Measurements from ENCODE around the gene RAB5IF. TPM values are rescaled to one million over a fixed set of nuclear protein-coding genes. Genes with fewer than 3 reads are reported as not detected.

The RAB5IF gene
- total and polyA plus RNA-seq, 2 of the 13 experiments (the other 11 are each of a cell fraction or from before 2014, with no cell fraction given) = 261 to 305 TPM

DNA sequence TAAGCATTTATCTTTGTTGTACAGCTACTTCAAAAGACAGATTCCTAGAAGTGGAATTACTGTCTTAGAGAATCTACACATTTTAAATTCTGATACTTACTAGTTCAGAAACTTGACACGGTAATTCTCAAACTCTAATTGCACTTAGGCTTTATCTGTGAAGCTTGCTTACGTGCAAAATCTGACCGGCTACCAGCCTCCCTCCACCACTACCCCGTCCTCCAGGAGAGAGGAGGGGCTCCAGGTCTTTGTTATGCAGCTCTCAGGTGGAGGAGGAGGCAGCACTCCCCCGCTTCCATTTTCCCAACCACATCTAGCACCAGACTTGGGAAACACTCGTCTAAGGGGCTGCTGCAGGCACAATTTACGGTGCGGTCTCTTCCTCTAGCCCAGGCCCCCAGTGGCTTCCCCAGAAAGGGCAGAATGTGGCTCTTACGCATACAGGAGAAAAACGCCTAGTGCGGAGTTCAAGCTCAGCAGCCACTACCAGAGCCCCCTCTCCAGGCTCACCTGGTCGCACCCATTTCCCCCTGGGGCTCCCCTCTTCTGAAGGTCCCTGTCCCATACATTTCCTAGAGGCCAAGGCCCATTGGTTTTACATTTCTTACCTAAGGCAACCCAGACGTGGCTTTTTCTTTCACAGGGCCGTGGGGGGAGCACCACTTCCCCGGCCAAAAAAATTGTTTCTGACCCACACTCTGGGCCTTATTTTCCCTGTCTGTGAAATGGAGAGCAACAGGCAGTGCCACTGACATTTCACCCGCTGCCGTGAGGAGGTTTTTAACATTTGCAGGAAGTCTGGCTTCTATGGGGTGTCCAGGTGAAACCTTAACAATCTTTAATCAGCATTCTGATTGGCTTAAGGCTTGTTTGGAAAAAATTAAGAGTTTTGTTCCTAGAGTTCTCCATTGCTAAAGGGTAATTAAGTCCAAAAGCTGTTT is 33.7 kb upstream of the RAB5IF start (continued):
- TF ChIP-seq, protein P1, sequence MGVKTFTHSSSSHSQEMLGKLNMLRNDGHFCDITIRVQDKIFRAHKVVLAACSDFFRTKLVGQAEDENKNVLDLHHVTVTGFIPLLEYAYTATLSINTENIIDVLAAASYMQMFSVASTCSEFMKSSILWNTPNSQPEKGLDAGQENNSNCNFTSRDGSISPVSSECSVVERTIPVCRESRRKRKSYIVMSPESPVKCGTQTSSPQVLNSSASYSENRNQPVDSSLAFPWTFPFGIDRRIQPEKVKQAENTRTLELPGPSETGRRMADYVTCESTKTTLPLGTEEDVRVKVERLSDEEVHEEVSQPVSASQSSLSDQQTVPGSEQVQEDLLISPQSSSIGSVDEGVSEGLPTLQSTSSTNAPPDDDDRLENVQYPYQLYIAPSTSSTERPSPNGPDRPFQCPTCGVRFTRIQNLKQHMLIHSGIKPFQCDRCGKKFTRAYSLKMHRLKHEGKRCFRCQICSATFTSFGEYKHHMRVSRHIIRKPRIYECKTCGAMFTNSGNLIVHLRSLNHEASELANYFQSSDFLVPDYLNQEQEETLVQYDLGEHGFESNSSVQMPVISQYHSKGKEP (CRISPR knock-in tag; IDR thresholded peaks at IDR 0.05) = no peak
- TF ChIP-seq ZNF841 (CRISPR knock-in tag; IDR thresholded peaks at IDR 0.05; ENCODE audit: borderline replicate concordance) = no peak
- peak; percentile 14; the same call in 1 of the 2 replicates for TF ChIP-seq FOXO1 (CRISPR knock-in tag; IDR thresholded peaks at IDR 0.05)
- 0 out of 2 replicates have a peak, but pooled peaks have one; percentile 29 for TF ChIP-seq ZNF12 (CRISPR knock-in tag; IDR thresholded peaks at IDR 0.05)
- TF ChIP-seq RCOR2 (CRISPR knock-in tag; IDR thresholded peaks at IDR 0.05) = no peak
- TF ChIP-seq, protein P2, sequence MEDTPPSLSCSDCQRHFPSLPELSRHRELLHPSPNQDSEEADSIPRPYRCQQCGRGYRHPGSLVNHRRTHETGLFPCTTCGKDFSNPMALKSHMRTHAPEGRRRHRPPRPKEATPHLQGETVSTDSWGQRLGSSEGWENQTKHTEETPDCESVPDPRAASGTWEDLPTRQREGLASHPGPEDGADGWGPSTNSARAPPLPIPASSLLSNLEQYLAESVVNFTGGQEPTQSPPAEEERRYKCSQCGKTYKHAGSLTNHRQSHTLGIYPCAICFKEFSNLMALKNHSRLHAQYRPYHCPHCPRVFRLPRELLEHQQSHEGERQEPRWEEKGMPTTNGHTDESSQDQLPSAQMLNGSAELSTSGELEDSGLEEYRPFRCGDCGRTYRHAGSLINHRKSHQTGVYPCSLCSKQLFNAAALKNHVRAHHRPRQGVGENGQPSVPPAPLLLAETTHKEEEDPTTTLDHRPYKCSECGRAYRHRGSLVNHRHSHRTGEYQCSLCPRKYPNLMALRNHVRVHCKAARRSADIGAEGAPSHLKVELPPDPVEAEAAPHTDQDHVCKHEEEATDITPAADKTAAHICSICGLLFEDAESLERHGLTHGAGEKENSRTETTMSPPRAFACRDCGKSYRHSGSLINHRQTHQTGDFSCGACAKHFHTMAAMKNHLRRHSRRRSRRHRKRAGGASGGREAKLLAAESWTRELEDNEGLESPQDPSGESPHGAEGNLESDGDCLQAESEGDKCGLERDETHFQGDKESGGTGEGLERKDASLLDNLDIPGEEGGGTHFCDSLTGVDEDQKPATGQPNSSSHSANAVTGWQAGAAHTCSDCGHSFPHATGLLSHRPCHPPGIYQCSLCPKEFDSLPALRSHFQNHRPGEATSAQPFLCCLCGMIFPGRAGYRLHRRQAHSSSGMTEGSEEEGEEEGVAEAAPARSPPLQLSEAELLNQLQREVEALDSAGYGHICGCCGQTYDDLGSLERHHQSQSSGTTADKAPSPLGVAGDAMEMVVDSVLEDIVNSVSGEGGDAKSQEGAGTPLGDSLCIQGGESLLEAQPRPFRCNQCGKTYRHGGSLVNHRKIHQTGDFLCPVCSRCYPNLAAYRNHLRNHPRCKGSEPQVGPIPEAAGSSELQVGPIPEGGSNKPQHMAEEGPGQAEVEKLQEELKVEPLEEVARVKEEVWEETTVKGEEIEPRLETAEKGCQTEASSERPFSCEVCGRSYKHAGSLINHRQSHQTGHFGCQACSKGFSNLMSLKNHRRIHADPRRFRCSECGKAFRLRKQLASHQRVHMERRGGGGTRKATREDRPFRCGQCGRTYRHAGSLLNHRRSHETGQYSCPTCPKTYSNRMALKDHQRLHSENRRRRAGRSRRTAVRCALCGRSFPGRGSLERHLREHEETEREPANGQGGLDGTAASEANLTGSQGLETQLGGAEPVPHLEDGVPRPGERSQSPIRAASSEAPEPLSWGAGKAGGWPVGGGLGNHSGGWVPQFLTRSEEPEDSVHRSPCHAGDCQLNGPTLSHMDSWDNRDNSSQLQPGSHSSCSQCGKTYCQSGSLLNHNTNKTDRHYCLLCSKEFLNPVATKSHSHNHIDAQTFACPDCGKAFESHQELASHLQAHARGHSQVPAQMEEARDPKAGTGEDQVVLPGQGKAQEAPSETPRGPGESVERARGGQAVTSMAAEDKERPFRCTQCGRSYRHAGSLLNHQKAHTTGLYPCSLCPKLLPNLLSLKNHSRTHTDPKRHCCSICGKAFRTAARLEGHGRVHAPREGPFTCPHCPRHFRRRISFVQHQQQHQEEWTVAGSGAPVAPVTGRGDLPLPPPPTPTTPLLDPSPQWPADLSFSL (CRISPR knock-in tag; IDR thresholded peaks at IDR 0.05) = no peak
- no peak for TF ChIP-seq ZNF160 (CRISPR knock-in tag; IDR thresholded peaks at IDR 0.05)
- TF ChIP-seq ZMYM3 (CRISPR knock-in tag; IDR thresholded peaks at IDR 0.05) = peak; percentile 39; the same call in 1 of the 2 replicates
- no peak for TF ChIP-seq CBX2 (IDR thresholded peaks at IDR 0.05; ENCODE audit: low read depth, low read length)
- no peak for TF ChIP-seq CBX2 (CRISPR knock-in tag; IDR thresholded peaks at IDR 0.05; ENCODE audit: low read depth)
- TF ChIP-seq KDM5A (IDR thresholded peaks at IDR 0.05; ENCODE audit: borderline replicate concordance, low read length) = no peak
- no peak for TF ChIP-seq MBD4 (IDR thresholded peaks at IDR 0.05; ENCODE audit: borderline replicate concordance, low read length)
- TF ChIP-seq IRX3 (CRISPR knock-in tag; IDR thresholded peaks at IDR 0.05; ENCODE audit: borderline replicate concordance, low read depth) = no peak
- TF ChIP-seq EHMT2 (IDR thresholded peaks at IDR 0.05; ENCODE audit: borderline replicate concordance, low read depth, low read length) = no peak
- no peak for TF ChIP-seq ATM (IDR thresholded peaks at IDR 0.05; ENCODE audit: borderline replicate concordance)
- TF ChIP-seq ZZZ3 (CRISPR knock-in tag; IDR thresholded peaks at IDR 0.05; ENCODE audit: borderline replicate concordance) = 0 out of 2 replicates have a peak, but pooled peaks have one; percentile 31
- TF ChIP-seq ZSCAN25 (CRISPR knock-in tag; IDR thresholded peaks at IDR 0.05) = no peak
- no peak for TF ChIP-seq PCBP2 (optimal IDR thresholded peaks at IDR 0.05; ENCODE audit: low read depth, low read length, poor library complexity, severe bottlenecking)
- TF ChIP-seq SMARCE1 (IDR thresholded peaks at IDR 0.05; ENCODE audit: borderline replicate concordance) = no peak
- TF ChIP-seq, protein P3, sequence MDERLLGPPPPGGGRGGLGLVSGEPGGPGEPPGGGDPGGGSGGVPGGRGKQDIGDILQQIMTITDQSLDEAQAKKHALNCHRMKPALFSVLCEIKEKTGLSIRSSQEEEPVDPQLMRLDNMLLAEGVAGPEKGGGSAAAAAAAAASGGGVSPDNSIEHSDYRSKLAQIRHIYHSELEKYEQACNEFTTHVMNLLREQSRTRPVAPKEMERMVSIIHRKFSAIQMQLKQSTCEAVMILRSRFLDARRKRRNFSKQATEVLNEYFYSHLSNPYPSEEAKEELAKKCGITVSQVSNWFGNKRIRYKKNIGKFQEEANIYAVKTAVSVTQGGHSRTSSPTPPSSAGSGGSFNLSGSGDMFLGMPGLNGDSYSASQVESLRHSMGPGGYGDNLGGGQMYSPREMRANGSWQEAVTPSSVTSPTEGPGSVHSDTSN (CRISPR knock-in tag; IDR thresholded peaks at IDR 0.05) = no peak

All from HepG2 (cell line).